ENCODE data around the gene F7.

GRCh38 chr13:113061271-113061625, 44.3 kb upstream of the F7 start:
- TF ChIP-seq, protein P1, sequence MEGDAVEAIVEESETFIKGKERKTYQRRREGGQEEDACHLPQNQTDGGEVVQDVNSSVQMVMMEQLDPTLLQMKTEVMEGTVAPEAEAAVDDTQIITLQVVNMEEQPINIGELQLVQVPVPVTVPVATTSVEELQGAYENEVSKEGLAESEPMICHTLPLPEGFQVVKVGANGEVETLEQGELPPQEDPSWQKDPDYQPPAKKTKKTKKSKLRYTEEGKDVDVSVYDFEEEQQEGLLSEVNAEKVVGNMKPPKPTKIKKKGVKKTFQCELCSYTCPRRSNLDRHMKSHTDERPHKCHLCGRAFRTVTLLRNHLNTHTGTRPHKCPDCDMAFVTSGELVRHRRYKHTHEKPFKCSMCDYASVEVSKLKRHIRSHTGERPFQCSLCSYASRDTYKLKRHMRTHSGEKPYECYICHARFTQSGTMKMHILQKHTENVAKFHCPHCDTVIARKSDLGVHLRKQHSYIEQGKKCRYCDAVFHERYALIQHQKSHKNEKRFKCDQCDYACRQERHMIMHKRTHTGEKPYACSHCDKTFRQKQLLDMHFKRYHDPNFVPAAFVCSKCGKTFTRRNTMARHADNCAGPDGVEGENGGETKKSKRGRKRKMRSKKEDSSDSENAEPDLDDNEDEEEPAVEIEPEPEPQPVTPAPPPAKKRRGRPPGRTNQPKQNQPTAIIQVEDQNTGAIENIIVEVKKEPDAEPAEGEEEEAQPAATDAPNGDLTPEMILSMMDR (IDR thresholded peaks at IDR 0.05): no peak
- TF ChIP-seq POLR2A (IDR thresholded peaks at IDR 0.05): no peak
